Measurements from ENCODE around the gene PRKAR1A.
"Not testable (repeated sequence)": the region's sequence is repeated elsewhere in the genome, so short reads cannot be mapped to it uniquely, and the experiment has no call there.

PRKAR1A gene

GRCh38 chr17:68512247-68512959, at the start of gene PRKAR1A:
Gene PRKAR1A (plus strand): TSS chr17:68512430. CDS start chr17:68515400, 2,970 bp downstream.
- H3K4me3 ChIP-seq (ENCODE audit: low read length): peak within 1 kb of the TSS; percentile 98
- H3K9ac ChIP-seq (ENCODE audit: low read length): peak within 1 kb of the TSS; percentile 99
- no peaks in the 10 kb centered on the region for H3K36me3 ChIP-seq (ENCODE audit: control insufficient read depth, insufficient read depth, low read length)
- no peaks in the 10 kb centered on the region for H3K9me3 ChIP-seq (ENCODE audit: control insufficient read depth, low read length)
- no peaks in the 10 kb centered on the region for H3K27me3 ChIP-seq (ENCODE audit: control insufficient read depth, insufficient read depth, low read length)
- H3K4me1 ChIP-seq (ENCODE audit: control insufficient read depth, insufficient read depth, low read length): peaks cover 15% of the 10 kb centered on the region

DNA sequence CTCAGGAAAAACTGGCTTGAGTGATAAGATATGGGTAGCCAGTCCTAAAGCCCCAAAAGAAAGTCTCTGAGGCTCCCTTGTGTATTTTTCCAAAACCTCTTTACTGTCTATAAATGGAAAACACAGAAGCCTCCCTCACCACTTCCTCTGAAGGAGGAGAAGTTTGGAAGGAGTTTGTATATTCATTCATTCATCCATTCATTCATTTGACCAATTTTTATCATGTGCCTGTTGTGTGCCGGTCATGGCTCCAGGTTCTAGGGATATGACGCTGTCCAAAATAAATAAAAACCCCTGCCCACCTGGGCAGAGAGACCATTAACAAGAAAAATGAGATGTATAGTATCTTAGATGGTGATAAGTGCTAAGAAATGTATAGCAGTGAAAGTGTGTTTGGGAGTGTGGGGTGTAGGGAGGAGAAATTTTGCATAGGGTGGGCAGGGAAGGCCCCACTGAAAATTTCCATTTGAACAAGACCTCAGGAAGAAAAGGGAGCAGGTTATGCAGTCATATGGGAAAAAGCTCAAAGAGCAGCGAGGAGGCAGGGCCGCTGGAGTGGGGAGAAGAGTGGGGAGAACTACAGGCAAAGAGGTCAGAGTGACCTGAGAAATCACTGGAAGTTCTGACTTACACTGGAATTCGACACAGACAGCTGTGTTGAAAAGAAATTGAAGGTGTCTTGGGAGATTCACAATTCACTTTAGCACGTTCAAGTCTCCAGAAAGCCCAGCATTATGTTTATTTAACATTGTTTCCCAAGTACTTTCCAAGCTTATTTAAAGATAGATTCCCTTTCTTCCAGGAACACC, 48.8 kb upstream of the PRKAR1A start:
- Histone ChIP-seq H3K4me1 (ENCODE audit: control insufficient read depth, insufficient read depth, low read length) (peaks cover 4% of the 10 kb centered on the region), H3K9me3 (ENCODE audit: control insufficient read depth, low read length) (no peaks in the 10 kb centered on the region), H3K27me3 (ENCODE audit: control insufficient read depth, insufficient read depth, low read length) (no peaks in the 10 kb centered on the region), H3K9ac (ENCODE audit: low read length) (no peak overlapping the region), H3K36me3 (ENCODE audit: control insufficient read depth, insufficient read depth, low read length) (no peaks in the 10 kb centered on the region), H3K4me3 (ENCODE audit: low read length) (no peak overlapping the region)

- Histone ChIP-seq H3K4me3 (ENCODE audit: low read length) (no peak overlapping the region), H3K36me3 (ENCODE audit: control insufficient read depth, insufficient read depth, low read length) (no peaks in the 10 kb centered on the region), H3K27me3 (ENCODE audit: control insufficient read depth, insufficient read depth, low read length) (no peaks in the 10 kb centered on the region), H3K4me1 (ENCODE audit: control insufficient read depth, insufficient read depth, low read length) (no peaks in the 10 kb centered on the region), H3K9ac (ENCODE audit: low read length) (no peak overlapping the region), H3K9me3 (ENCODE audit: control insufficient read depth, low read length) (no peaks in the 10 kb centered on the region)
These were observed 43.9 kb upstream of the PRKAR1A start for GRCh38 chr17:68468334-68468733.

- Histone ChIP-seq H3K4me3 (ENCODE audit: low read length) (no peak overlapping the region), H3K27me3 (ENCODE audit: control insufficient read depth, insufficient read depth, low read length) (no peaks in the 10 kb centered on the region)
These were observed 43.4 kb upstream of the PRKAR1A start for GRCh38 chr17:68468788-68469187.

GRCh38 chr17:68470961-68471360, 41.3 kb upstream of the PRKAR1A start:
- Histone ChIP-seq H3K9me3 (ENCODE audit: control insufficient read depth, low read length) (no peaks in the 10 kb centered on the region), H3K27me3 (ENCODE audit: control insufficient read depth, insufficient read depth, low read length) (no peaks in the 10 kb centered on the region), H3K36me3 (ENCODE audit: control insufficient read depth, insufficient read depth, low read length) (no peaks in the 10 kb centered on the region), H3K4me1 (ENCODE audit: control insufficient read depth, insufficient read depth, low read length) (peaks cover 6% of the 10 kb centered on the region), H3K4me3 (ENCODE audit: low read length) (no peak overlapping the region), H3K9ac (ENCODE audit: low read length) (no peak overlapping the region)

More at GRCh38 chr17:68468788-68469187, 43.4 kb upstream of the PRKAR1A start:
- no peaks in the 10 kb centered on the region for H3K9me3 ChIP-seq (ENCODE audit: control insufficient read depth, low read length)
- H3K36me3 ChIP-seq (ENCODE audit: control insufficient read depth, insufficient read depth, low read length): no peaks in the 10 kb centered on the region
- no peaks in the 10 kb centered on the region for H3K4me1 ChIP-seq (ENCODE audit: control insufficient read depth, insufficient read depth, low read length)
- H3K9ac ChIP-seq (ENCODE audit: low read length): no peak overlapping the region

DNA sequence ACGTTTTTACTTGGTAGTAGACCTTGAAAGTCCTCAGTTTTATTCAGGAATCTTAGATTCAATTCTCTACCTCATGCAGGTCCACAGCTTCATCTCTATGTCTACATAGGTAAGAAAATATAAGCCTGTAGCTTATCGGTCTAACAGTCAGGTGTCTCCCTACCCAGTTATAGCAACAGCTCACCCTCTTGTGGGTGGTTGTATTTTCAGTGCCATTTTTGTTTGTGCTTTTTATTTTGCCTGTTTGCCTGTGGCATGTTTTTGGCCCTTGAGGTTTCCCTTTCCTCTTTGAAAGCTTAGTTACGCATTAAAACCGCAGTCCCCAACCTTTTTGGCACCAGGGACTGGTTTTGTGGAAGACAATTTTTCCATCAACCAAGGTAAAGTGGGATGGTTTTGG, 31.3 kb upstream of the PRKAR1A start:
- no peaks in the 10 kb centered on the region for H3K27me3 ChIP-seq (ENCODE audit: control insufficient read depth, insufficient read depth, low read length)
- H3K9ac ChIP-seq (ENCODE audit: low read length): no peak overlapping the region
- no peak overlapping the region for H3K4me3 ChIP-seq (ENCODE audit: low read length)
- H3K36me3 ChIP-seq (ENCODE audit: control insufficient read depth, insufficient read depth, low read length): no peaks in the 10 kb centered on the region
- no peaks in the 10 kb centered on the region for H3K9me3 ChIP-seq (ENCODE audit: control insufficient read depth, low read length)
- H3K4me1 ChIP-seq (ENCODE audit: control insufficient read depth, insufficient read depth, low read length): no peaks in the 10 kb centered on the region

DNA sequence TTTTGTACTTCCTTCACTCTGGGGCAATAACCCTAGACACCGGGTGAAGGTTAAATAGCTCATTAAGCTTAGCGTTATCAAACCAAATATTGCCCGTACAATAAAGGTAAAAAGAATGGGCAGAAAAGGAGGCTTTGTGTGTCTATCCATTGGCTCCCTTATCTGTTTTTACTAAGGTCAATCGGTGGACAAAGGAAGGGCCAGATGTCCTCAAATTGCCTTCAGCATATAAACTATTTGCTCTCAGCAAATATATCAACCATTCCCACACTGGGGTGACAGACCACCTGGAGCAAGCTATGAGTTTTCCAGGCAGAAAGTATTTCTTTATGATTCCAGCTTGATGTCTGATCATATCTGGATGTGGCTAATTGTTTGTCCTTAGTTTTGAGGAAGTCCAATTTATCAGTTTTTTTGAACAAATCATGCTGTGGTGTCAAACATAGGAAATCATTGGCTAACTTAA, 29.6 kb upstream of the PRKAR1A start:
- no peak overlapping the region for H3K9ac ChIP-seq (ENCODE audit: low read length)
- H3K27me3 ChIP-seq (ENCODE audit: control insufficient read depth, insufficient read depth, low read length): no peaks in the 10 kb centered on the region
- H3K9me3 ChIP-seq (ENCODE audit: control insufficient read depth, low read length): no peaks in the 10 kb centered on the region
- H3K36me3 ChIP-seq (ENCODE audit: control insufficient read depth, insufficient read depth, low read length): no peaks in the 10 kb centered on the region
- no peak overlapping the region for H3K4me3 ChIP-seq (ENCODE audit: low read length)
- H3K4me1 ChIP-seq (ENCODE audit: control insufficient read depth, insufficient read depth, low read length): no peaks in the 10 kb centered on the region

DNA sequence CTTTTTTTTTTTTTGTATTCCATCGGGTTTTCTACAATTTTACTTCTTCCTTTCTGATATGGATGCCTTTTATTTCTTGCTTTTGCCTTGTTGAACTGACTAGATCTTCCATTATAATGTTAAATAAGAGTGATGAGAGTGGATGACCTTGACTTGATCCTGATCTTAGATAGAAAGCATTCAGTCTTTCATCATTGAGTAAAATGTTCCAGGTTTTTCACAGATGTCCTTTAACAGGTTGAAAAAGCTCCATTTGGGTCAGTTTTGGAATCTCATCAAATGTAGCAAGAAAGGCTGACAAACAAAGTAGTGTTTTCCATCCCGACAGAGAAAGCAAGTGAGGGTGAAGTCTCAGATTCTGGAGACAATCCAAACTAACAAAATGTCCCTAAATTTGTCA, 27.8 kb upstream of the PRKAR1A start:
- no peaks in the 10 kb centered on the region for H3K4me1 ChIP-seq (ENCODE audit: control insufficient read depth, insufficient read depth, low read length)
- H3K9ac ChIP-seq (ENCODE audit: low read length): no peak overlapping the region
- H3K4me3 ChIP-seq (ENCODE audit: low read length): no peak overlapping the region
- H3K9me3 ChIP-seq (ENCODE audit: control insufficient read depth, low read length): no peaks in the 10 kb centered on the region
- no peaks in the 10 kb centered on the region for H3K36me3 ChIP-seq (ENCODE audit: control insufficient read depth, insufficient read depth, low read length)
- no peaks in the 10 kb centered on the region for H3K27me3 ChIP-seq (ENCODE audit: control insufficient read depth, insufficient read depth, low read length)

DNA sequence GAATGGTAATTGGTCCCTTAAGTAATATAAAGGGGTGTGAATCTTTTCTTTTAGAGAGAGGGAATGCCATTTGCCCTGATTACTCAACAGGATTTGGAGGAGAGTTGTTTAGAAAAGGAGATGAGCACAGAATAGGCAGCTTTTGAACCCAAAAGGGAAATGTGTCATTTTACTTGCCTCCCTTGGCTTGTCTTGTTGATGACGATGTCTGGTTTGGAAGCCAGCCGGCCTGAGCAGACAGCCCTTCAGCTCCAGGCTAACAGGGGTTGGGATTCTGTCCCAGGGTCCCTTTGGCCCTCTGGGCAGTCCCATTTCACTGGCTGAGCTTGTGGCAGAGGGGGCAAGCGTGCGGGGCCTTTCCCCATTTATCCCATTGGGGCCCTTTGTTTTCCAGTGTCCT, 22.3 kb upstream of the PRKAR1A start:
- H3K36me3 ChIP-seq (ENCODE audit: control insufficient read depth, insufficient read depth, low read length): no peaks in the 10 kb centered on the region

DNA sequence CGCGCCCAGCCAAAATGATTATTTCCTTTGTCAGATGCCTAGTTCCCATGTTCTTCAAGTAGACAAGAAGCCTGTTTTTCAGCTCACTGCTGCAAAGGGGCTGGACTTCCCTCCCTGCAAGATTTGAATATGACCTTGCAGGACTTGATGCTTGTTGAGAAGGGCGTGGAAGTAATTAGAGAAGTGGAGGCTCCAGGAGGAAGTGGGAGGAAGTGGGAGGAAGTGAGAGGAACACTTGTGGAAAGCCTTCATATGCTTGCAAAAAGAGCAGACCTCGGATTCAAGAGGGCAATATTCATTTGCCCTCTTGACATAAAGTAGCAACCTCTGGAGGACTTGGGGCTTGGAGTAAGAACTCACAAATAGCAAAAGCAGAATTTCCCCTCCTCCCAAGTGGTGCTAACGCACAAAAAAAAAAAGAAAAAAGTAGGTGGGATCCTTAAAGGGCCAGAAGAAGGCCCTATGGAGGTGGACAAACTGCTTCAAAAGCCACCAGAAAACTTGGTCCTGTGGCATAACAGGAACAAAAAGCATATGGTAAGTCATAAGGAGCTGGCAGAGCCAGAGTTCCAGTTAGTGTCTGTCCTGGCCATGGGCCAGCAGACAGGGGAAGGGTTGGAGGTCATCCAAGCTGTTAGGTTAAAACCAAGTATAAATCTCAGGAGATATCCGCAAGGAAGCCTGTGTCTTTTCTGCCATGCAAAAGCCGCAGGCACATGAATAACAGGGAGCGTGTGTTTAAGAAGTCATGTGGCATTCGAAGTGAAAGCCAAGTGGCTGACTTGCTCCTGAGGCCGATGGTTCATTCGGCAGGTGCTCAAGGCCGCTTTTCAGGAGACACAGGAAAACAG, 20.6 kb upstream of the PRKAR1A start:
- no peaks in the 10 kb centered on the region for H3K4me1 ChIP-seq (ENCODE audit: control insufficient read depth, insufficient read depth, low read length)
- no peak overlapping the region for H3K9ac ChIP-seq (ENCODE audit: low read length)
- no peaks in the 10 kb centered on the region for H3K36me3 ChIP-seq (ENCODE audit: control insufficient read depth, insufficient read depth, low read length)
- H3K9me3 ChIP-seq (ENCODE audit: control insufficient read depth, low read length): no peaks in the 10 kb centered on the region
- H3K4me3 ChIP-seq (ENCODE audit: low read length): no peak overlapping the region
- H3K27me3 ChIP-seq (ENCODE audit: control insufficient read depth, insufficient read depth, low read length): no peaks in the 10 kb centered on the region

More for the DNA sequence above, 22.3 kb upstream of the PRKAR1A start:
- H3K9ac ChIP-seq (ENCODE audit: low read length): no peak overlapping the region
- no peak overlapping the region for H3K4me3 ChIP-seq (ENCODE audit: low read length)
- H3K4me1 ChIP-seq (ENCODE audit: control insufficient read depth, insufficient read depth, low read length): no peaks in the 10 kb centered on the region
- no peaks in the 10 kb centered on the region for H3K9me3 ChIP-seq (ENCODE audit: control insufficient read depth, low read length)
- H3K27me3 ChIP-seq (ENCODE audit: control insufficient read depth, insufficient read depth, low read length): no peaks in the 10 kb centered on the region

GRCh38 chr17:68492394-68493054, 19.7 kb upstream of the PRKAR1A start:
- not testable (repeated sequence) for H3K9ac ChIP-seq (ENCODE audit: low read length); H3K4me1 ChIP-seq (ENCODE audit: control insufficient read depth, insufficient read depth, low read length); H3K9me3 ChIP-seq (ENCODE audit: control insufficient read depth, low read length); H3K4me3 ChIP-seq (ENCODE audit: low read length); H3K36me3 ChIP-seq (ENCODE audit: control insufficient read depth, insufficient read depth, low read length); H3K27me3 ChIP-seq (ENCODE audit: control insufficient read depth, insufficient read depth, low read length)

Measured in mucosa of stomach (tissue), 1 donor.